DMS53 (cell line): Measurements from ENCODE around the gene DCHS1.

Experiments used
- DNase-seq: peaks from one replicate; lab custom pipeline; 2025; lab: John Stamatoyannopoulos, UW

The DCHS1 gene

DNA sequence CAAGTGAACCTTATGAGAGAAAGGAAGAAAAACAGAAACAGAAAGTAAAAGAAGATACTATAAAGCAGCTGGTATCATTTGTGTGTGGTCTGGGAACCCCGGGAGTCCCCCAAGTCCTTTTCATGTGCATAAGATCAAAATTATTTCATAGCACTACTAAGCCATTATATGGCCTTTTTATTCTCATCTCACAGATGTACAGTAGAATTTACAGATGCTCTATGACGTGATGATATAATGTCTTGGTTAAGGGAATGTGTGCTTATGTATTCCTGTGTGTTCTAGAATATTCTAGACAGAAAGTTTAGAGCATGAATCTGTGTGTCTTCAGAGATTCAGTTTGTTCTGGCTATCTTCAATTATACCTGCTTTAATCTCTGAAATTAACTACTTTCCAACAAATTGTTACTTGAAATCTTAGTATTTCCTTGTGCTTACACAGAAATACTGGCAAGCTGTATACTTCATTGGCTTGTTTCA lies 27.8 kb downstream of the DCHS1 start:
- DNase-seq: no peak

DNA sequence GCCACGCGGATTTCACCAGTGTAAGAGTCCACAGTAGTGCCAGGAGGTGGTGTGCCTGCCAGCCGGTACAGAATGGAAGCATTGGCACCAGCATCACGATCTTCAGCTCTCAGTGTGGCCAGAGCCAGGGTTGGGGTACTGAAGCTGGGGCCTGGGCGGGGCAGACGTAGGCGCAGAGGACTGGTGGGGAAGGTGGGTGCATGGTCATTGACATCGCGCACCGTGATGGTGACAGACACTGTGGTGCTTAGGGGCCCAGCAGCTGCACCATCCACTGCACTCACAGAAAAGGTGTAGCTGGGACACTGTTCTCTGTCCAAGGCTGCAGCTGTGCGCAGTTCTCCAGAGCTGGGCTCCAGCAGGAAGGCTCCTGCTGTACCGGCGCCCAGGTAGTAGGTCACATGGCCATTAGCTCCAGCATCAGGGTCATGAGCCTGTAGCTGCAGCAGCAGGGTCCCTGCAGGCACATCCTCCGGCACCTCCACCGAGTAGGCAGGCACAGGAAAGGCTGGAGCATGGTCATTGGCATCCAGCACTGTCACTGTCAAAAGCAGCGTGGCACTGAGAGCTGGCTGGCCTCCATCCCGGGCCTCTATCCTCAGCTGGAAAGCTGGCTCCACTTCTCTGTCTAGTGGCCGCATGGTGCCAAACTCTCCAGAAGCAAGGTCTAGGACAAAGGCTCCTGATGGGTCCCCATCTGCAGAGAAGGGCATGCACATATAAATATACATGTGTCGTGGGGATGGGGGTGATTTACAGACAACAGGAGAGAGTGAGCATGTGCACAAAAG lies 28.4 kb downstream of the DCHS1 start:
- no peak for DNase-seq

DNA sequence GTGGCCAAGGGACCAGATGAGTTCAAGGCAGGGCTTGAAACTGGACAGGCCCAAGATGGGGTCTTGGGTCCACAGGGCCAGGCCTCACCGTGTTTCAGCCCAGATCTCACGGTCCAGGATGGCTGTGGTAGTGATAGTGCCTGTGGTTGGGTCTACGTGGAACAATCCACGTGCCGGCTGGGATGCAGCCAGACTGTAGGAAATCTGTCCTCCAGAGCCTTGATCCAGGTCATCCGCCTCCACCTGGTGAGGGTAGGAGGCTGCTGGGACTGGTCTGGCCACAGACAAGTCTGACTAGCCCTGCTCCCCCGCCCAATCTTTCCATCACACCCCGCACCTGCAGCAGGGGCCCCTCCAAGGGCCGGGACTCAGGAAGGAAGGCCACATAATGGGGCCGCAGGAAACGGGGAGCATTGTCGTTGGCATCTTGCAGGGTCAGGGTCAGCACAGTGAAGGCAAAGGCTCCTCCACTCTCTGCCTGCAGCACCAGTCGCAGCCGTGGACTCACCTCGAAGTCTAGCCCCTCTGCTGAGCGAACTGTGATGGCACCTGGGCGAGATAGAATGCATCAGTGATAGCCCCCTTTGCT lies 29.7 kb downstream of the DCHS1 start:
- no peak for DNase-seq

DNA sequence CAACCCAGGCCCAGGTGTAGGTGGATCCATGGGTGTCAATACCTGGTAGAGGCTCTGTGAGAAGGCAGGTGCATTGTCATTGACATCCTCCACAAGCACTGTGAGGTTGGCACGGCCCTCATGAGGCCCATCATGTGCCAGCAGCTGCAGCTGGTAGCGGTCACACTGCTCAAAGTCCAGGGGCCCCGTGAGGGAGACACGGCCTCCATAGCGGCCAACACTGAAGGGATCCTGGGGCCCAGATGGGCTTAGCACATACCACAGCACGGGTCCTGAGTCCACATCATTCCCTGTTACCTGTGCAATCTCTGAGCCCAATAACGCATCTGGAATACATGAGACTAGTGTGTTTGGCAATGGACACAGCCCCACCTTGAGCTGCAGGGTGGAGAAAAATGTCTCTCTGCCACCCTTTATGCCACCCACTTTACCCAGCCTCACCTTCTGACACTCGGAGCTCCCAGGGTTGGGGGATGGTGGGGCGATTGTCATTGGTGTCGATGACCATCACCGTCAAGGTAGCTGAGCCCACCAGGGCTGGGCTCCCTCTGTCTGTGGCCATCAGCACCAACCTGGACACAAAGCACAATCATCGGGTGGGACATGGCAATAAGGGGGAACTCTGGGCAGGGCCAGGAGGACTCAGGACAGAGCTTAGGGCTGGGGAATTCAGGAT lies 30.3 kb downstream of the DCHS1 start:
- no peak for DNase-seq

DNA sequence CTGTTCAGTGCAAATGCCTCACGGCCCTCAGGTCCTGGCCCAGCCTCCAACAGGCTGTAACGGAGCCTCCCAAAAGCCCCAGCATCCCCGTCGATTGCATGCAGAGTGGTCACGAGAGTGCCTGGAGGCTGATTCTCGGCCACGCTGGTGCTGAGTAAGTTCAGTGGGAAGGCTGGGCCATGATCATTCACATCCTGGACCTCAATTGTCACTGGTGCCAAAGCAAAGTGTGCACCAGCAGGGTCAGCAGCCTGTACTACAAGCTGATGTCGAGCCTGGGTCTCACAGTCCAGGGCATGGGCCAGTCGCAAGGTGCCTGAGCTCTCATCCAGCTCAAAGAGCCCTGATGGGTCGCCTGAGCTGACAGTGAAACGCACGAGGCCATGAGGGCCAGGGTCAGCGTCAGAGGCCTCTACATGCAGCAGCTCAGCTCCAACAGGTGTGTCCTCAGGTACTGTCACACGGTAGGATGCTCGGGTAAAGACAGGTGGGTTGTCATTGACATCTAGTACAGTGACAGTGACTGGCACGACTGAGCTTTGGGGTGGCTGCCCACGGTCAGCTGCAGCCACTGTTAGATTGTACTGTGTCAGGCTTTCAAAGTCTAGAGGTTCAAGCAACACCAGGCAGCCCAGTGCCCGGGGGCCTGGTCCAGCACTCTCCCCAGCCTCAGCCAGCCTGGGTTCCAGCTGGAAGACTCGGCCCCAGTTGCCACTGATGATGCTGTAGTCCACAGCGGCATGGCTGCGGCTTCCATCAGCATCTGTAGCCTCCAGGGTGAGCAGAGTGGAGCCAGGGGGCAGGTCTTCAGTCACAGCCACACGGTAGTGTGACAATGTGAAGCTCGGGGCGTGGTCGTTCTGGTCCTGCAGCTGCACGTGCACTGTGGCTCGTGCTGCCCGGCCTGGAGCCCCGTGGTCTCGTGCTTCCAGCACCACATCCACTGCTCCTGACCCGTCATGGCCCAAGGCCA lies 31.9 kb downstream of the DCHS1 start:
- DNase-seq: no peak

DNA sequence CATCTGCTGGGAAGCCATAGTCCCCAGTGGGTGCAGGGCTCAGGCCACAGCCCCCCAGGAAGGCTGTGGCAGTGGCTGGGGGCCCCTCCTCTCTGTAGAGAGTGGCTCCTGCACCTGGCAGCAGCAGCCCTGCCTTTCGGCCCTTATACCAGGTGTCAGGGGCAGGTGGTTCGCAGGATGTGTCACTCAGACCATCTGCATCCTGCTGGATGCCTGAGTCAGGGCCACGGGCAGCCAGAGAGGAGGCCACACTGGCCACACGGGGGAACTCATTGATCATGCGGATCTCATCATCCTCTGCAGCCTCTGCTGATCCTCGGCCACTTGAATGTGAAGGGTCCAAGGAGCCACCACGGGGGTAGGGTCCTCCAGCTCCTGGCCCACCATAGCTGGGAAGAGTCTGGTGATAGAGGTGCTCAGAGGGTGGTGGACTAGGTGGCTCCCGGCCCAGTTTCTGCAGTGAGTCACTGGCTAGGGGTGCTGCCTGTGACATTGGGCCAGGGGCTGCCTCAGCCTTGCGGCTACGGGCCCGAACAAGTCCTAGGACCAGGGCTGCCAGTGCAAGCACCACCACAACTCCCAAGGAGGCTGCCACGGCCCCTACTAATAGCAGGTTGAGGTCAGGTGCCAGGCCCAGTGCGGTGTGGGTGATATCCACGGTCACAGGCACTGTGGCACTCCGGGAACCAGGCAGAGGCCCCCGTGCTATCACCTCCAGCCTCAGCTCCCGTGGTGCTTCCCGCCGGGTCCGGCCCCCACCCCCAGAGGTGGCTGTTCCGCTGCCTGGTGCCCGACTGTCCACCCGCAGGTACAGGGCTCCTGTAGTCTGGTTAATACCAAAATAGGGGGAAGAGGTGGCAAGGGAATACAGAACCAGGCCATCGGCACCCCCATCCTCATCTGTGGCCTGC lies 33.1 kb downstream of the DCHS1 start:
- DNase-seq: peak; percentile 97

DNA sequence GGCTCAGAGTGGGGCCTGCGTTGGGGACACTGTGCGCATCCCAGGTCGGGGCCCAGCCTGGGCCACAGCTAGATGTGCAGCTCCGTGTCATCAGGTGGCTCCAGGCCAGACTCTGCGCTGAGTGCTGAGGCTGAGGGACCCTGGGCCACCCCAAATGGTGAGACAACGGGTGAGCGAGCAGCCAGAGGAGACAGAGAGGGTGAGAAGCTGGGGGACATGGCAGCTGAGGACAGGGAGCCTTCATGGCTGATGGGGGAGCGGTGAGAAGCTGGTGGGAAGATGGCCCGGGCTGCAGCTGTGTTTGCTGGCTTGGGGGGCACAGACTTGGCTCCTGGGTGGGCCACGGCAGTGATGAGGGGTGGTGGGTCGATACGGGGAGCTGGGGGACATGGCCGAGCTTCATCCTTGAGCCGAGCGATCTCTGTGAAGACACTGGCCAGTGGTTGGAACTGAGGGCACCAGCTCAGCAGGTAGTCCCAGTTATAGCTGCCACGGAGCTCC lies 33.8 kb downstream of the DCHS1 start:
- DNase-seq: peak; percentile 38

DNA sequence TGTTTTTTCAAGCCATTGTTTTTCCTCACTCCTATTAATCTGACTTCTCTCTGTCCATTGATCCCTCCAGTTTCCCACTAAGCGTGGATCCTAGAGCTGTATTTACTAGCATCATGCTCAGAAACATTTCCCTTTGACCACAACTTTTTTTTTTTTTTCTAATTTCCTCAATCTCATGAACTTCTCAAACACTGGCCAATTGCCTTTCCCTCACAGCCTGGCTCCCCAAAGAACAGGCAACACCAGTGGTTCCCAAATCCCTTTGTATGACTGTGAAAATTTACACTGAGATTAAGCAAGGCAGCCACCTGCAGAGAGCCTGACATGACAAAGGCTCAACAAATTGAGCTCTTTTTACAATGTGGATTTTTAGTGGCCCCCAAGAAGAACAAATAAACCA lies 35.0 kb downstream of the DCHS1 start:
- DNase-seq: peak; percentile 63

DNA sequence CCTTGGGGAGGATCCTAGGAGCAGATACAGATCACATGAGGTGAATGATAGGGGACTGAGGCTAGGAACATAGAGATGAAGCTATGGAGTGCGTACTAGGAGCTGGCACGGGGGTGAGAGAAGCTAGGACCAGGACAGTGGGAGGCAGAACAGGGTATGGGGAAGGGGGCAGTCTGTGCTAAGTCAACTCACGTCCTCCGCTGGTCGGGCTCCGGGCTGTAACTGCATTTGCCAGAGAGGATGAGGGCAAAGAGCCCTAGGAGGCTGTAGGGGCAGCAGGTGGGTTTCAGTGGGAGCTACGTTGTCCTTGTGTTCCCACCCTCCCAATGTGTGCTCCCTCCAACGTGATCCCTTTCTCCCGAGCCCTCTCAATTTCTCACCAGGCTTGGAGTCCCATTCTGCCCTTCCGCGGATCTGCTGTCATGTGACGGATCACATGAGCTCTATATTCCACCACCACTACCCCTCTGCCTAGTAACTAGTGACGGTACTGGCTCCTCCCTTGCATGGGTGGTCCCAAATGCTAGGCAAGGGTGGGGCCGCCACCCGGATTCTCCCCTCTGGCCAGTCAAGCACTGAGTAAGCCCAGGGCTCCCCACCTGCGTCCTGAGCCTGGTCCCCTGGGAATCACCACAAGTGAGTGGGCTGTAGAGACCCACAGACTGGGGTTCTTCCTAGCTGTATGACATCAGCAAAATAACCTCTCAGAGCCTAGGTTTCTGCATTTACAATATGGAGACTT lies 36.4 kb downstream of the DCHS1 start, which contains the start of gene TPP1:
Gene TPP1, minus strand, starts transcription at position 419 of the 742 bp plus-strand sequence. Its CDS starts 22 bp downstream, at position 397.
- DNase-seq: peak; percentile 95

DNA sequence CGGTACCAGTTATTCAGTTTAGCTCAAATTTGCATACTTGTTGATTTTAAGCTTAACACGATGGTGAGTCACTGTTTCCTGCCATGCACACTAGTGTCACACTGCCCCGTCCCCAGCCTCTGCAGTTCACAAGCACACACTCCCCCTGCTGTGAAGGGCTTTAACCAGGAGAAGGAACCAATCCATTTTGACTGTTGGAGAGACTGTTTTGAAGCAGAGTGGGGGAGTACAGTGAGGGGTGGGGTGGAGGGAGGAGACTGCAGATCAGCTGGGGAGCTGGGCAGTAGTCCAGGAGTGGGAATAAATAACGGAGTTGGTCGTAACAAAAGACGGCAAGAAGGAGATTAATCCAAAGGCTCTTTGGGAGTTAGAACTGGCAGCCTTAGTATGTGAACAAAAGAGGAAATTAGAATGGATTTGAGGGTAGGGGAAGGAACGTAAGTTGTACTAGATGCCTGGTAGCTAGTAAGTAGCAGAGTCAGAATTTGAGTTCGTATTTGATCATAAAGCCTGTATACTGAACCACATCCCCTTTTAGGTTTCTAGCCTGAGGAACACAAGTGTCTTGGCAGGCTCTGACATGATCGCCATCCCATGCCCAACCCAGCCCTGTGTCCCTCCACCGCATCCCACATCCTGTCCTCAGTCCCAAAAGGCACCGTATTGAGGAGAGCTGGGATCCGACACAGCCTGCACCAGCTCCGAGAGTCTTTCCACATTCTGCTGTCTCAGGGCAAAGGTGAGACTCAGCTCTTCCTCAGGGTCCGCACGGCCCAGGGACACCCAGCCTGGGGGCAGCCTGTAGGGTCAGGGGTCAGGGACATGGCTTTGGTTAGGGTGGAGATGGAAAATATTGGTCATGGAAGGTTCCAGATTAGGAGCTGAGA lies 37.2 kb downstream of the DCHS1 start:
- peak; percentile 72 for DNase-seq

DNA sequence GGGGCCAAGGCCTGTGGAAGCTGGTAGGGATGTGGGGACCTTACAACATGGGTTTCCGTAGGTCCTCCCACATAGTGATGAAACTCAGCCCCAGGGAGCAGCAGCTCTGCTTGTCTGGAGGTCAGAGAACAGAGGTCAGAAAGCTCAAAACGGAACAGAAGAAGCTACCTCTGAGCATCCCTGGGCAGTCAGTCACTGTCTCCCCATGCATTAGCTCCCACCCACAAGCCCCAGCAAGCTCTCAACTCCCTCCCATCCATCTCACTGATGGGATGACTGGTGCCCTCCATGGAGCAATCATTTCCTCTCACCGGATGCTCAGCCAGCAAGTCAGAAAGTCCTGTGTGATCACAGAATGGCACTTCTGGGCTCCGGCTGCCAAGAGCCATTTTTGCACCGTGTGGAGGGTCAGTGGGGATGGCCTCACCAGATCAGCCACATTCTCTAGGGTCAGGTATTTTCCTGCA lies 38.3 kb downstream of the DCHS1 start:
- DNase-seq: no peak

DNA sequence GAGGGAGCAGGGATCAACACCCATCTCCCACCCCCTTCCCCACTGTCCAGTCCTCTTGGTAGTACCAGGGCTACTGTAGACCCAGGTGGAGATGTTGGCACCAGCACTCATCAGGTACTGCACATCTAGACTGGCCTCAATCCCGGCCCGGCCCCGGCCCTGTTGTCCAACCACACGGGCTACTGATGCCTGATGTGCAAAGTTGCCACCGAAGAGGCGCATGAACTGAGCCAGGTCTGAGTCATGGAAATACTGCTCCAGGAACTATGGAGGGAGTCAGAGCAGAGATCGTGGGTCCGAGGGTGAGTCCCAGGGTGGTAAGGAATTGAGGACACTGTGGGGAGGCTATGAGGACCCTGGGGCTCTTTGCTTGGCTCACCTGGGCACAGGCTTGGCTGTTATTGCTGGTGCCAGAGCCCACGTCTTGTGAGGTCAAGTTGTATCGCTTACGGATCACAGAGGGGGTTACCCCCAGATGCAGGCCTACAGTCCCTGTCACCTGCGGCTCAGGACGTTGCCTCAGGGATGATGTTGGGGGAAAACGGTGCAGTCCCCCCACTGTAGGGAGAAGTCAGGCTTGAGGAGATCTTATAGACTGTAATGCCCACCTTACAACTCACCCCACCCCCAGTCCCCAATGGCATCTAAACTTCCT lies 38.9 kb downstream of the DCHS1 start:
- no peak for DNase-seq

DNA sequence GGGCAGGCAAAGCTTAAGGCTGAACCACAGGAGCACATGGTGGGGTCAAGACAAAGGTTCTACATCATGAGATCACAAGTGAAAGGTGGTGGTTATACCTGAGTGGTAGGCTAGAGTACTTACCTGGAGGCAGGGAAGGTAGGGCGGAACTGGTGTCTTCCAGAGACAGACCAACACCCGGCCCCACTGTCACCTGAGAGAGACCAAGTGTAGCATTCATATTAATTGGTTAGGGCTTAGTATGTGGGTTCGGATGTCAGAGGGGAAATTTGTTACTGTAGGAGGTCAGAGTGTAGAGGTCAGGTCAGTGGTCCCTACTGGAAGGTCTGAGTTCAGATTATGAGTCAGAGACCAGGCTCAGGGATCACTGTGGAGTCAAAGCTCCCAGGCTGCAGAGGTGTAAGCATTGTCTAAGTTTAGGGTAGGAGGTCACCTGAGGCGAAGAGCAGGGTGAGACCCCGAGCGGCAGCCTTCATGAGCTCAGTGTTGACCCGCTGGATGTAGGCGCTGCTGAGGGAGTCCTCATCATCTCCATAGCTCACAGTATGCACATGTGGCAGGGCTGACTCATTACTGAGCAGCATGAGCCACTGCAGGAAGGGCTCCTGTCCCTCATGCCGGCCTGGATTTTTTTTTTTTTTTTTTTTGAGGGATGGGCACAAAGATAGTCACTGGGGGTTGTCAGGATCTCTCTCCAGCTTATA lies 39.6 kb downstream of the DCHS1 start:
- DNase-seq: no peak

DNA sequence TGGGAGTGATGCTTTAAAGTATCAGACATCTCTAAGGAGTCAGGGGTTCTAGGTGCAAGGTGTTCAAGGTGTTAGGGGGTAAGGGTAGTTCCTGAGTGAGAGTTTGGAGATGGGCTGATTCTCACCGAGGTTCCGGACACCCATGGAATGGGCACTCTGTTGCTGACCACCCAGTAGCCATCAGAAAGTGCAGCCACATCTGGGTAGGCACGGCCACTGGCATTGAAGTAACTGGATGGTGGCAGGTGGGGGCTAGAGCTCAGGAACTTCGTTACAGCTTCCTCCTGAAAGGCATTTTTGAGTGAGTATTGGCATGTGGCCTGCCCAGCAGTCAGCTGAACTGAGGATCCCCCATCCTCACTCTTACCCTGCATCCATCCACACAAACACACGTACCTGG lies 40.6 kb downstream of the DCHS1 start:
- DNase-seq: no peak

DNA sequence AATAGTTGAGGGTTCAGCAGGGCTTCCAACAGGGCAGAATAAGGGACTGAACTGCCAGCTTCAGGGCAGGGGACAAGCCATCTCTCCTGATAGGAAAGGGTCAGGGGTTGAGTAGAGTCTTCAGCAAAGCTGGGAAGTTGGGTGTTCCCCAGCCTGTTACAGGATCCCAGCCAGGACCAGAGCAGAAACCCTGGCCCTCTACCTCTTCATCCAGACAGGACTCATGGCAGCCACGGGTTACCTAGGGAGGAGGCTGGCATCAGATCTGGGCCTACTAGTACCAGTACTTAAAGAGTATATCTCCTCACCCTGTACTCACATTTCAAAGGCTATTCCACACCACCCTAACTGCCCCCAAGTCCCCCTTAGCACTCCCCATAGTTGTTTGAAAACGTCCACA lies 41.2 kb downstream of the DCHS1 start:
- no peak for DNase-seq

DNA sequence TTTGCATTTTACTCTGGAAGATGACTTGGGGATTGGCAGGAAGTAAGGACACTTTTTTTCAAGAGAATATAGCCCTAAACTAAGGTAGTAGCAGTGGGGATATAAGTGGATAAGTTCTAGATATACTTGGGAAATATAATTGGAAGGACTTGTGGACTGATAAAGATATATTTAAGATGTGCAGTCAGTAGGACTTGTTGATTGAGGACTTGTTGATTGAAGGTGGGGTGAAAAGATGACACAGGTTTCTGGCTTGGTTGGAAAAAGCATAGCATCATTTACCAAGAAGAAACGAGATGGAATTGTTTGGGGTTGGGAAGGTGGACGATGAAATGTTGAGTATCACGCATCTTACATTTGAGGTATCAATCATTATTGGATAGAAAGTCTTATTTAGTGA lies 42.1 kb downstream of the DCHS1 start:
- DNase-seq: no peak
